OCI-LY7 (cell line): ENCODE measurements around the gene EBNA1BP2. TPM values are rescaled to one million over a fixed set of nuclear protein-coding genes. Genes with fewer than 3 reads are reported as not detected.

Source experiments
- BruUV-seq: library from RNA; stranded (reverse); fragments of 400-500 nt; replicated peaks from 2 replicates; lab custom pipeline; 2021; lab: Mats Ljungman, UMichigan
- CTCF ChIA-PET: fragments of 300-600 bp; sonication (Branson Sonifier 250); formaldehyde crosslinking; loops from one replicate; lab custom pipeline; 2022; ENCODE audit warnings: antibody characterized with exemption; ENCODE audit not compliant: unreplicated experiment; lab: Charles Lee
- POLR2A ChIA-PET: fragments of 300-600 bp; sonication (Branson Sonifier 250); formaldehyde crosslinking; loops from one replicate; lab custom pipeline; 2022; ENCODE audit warnings: antibody characterized with exemption; lab: Charles Lee
- DNase-seq: peaks from one replicate; pipeline ENCODE4 v3.0.0-alpha.2; 2015; ENCODE audit warnings: low spot score
- H2AFZ ChIP-seq: fragments of 200-600 bp; sonication (generic), shearing (Covaris generic); 2 replicates; pipeline ENCODE4 v1.6.1; 2014; ENCODE audit warnings: mild to moderate bottlenecking, antibody characterized with exemption, low read length, moderate library complexity
- H3K27ac ChIP-seq: fragments of 200-600 bp; sonication (generic); 2 replicates; pipeline ENCODE4 v1.5.1; 2014; ENCODE audit warnings: mixed run types, low read depth, mild to moderate bottlenecking, moderate library complexity, low read length, inconsistent platforms; ENCODE audit not compliant: poor library complexity, severe bottlenecking
- H3K36me3 ChIP-seq: fragments of 200-600 bp; sonication (generic); 2 replicates; pipeline ENCODE4 v1.6.1; 2014; ENCODE audit warnings: mild to moderate bottlenecking, antibody characterized with exemption, low read length, moderate library complexity, mixed read lengths; ENCODE audit not compliant: insufficient read depth
- H3K4me1 ChIP-seq: fragments of 200-600 bp; sonication (generic); 2 replicates; pipeline ENCODE4 v1.5.1; 2014; ENCODE audit warnings: mild to moderate bottlenecking, low read length; ENCODE audit not compliant: insufficient read depth, poor library complexity, severe bottlenecking
- H3K4me2 ChIP-seq: fragments of 200-600 bp; sonication (generic); 2 replicates; pipeline ENCODE4 v1.6.1; 2014; ENCODE audit warnings: mild to moderate bottlenecking, low read length
- H3K4me3 ChIP-seq: fragments of 200-600 bp; sonication (generic); 2 replicates; pipeline ENCODE4 v1.5.1; 2014; ENCODE audit warnings: mild to moderate bottlenecking, low read depth, low read length; ENCODE audit not compliant: poor library complexity, severe bottlenecking
- H3K79me2 ChIP-seq: fragments of 200-600 bp; sonication (generic); 2 replicates; pipeline ENCODE4 v1.6.1; 2016; ENCODE audit warnings: low read depth, mild to moderate bottlenecking, low read length, moderate library complexity, mixed read lengths; ENCODE audit not compliant: insufficient read depth
- H3K9me2 ChIP-seq: fragments of 200-600 bp; sonication (generic); 2 replicates; pipeline ENCODE4 v1.6.1; 2016; ENCODE audit warnings: mild to moderate bottlenecking, low read length, mixed read lengths; ENCODE audit not compliant: insufficient read depth
- H3K9me3 ChIP-seq: fragments of 200-600 bp; sonication (generic); 2 replicates; pipeline ENCODE4 v1.6.1; 2014; ENCODE audit warnings: mild to moderate bottlenecking, mixed run types, low read length, mixed read lengths
- H4K20me1 ChIP-seq: fragments of 200-600 bp; sonication (generic); 2 replicates; pipeline ENCODE4 v1.6.1; 2014; ENCODE audit warnings: mild to moderate bottlenecking, antibody characterized with exemption, low read length, moderate library complexity, mixed read lengths; ENCODE audit not compliant: insufficient read depth
- CTCF ChIP-seq: fragments of 200-600 bp; sonication (generic); conservative IDR thresholded peaks from 2 replicates; pipeline ENCODE4 v1.5.1; 2014; ENCODE audit warnings: mild to moderate bottlenecking, antibody characterized with exemption, low read length, moderate library complexity, mixed read lengths
- EZH2phosphoT487 ChIP-seq: fragments of 200-600 bp; sonication (generic); IDR thresholded peaks from 2 replicates; pipeline ENCODE4 v1.6.1; 2018; ENCODE audit warnings: low read depth, borderline replicate concordance, mild to moderate bottlenecking, mixed run types, antibody characterized with exemption, low read length, moderate library complexity, mixed read lengths
- intact Hi-C: fragments of 100-400 bp; cut with micrococcal nuclease; formaldehyde crosslinking; loops from one replicate; pipeline ENCODE4 v1.10.0; 2022; ENCODE audit not compliant: unreplicated experiment
- total RNA-seq, 2 experiments: library from RNA; depleted of rRNA in 1 of 2; stranded (reverse); fragments of >200 nt in 1 of 2; shearing (Covaris generic) in 1 of 2; gene quantifications; 2 replicates each; pipeline ENCODE4 v1.2.3, GENCODE V29; 2014 to 2022

Gene EBNA1BP2
- total RNA-seq, 2 experiments from 2014 or later: 63.0 to 65.4 TPM

GRCh38 chr1:43203859-43204258 is 31.8 kb upstream of the EBNA1BP2 start:
- Histone ChIP-seq H3K4me2 (no peak overlapping the region), H3K9me2 (no peaks in the 10 kb centered on the region), H3K9me3 (no peaks in the 10 kb centered on the region), H4K20me1 (no peaks in the 10 kb centered on the region), H3K36me3 (no peaks in the 10 kb centered on the region), H3K79me2 (no peaks in the 10 kb centered on the region), H3K4me1 (no peaks in the 10 kb centered on the region), H3K4me3 (no peak overlapping the region), H2AFZ (no peak overlapping the region), H3K27ac (no peak overlapping the region)
- intact Hi-C loops: no loop called here
- no peak for TF ChIP-seq EZH2phosphoT487
- TF ChIP-seq CTCF: no peak
- ChIA-PET POLR2A (interaction anchor here (0.5 to 0.7 kb wide), 4 partner anchors 23 to 861 kb away, joined by 3 to 4 read pairs (median 4); no protein-coding TSS in a partner anchor), CTCF (no interaction called here)
- no TSS peak for BruUV-seq
- DNase-seq: no peak

- H3K4me2 ChIP-seq: no peak overlapping the region
- DNase-seq: no peak
- no peak overlapping the region for H3K4me3 ChIP-seq
- H3K36me3 ChIP-seq: no peaks in the 10 kb centered on the region
- CTCF ChIA-PET: no interaction called here
- H3K9me3 ChIP-seq: no peaks in the 10 kb centered on the region
- H3K79me2 ChIP-seq: no peaks in the 10 kb centered on the region
- H4K20me1 ChIP-seq: no peaks in the 10 kb centered on the region
- BruUV-seq: no TSS peak
- H2AFZ ChIP-seq: no peak overlapping the region
- no peak for TF ChIP-seq EZH2phosphoT487
- no peak for TF ChIP-seq CTCF
- intact Hi-C loops: no loop called here
- no peaks in the 10 kb centered on the region for H3K9me2 ChIP-seq
- H3K27ac ChIP-seq: no peak overlapping the region
- POLR2A ChIA-PET: no interaction called here
- no peaks in the 10 kb centered on the region for H3K4me1 ChIP-seq
Observed at GRCh38 chr1:43199093-43199726, 27.1 kb upstream of the EBNA1BP2 start.

DNA sequence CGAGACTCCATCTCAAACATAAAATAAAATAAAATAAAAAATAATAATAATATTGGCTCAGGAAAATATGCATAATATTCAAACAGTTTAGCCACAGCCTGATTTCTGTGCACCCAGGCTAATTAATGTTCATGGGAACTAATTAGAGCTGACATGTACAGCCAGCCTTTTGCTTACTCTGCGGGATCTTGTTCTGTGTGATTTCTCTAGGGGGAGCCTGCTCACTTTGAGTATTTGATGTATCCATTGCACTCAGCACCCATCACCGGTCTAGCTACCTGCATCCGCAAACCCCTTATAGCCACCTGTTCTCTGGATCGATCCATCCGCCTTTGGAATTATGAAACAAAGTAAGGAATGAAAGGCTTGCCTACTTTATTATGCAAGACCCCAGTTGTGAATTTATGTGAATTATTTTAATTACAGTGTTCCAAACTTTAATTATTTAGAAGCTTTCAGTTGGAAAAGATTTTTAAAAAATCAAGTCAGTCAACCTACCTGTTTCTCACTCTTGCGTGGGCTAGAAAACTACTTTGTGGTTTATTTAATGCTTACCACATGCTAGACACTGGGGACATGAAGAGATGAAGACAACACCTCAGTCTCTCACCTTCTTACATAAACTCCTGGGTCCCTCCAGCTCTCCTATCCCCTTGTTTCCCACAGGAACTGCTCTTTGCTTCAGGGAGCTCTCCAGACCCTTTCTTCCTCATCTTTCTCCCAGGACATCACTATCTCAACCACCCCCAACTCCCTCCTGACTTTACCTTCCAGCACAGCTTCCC is 25.4 kb upstream of the EBNA1BP2 start:
- Histone ChIP-seq H3K4me3 (no peak overlapping the region), H3K36me3 (no peaks in the 10 kb centered on the region), H4K20me1 (no peaks in the 10 kb centered on the region), H2AFZ (no peak overlapping the region), H3K9me3 (no peaks in the 10 kb centered on the region), H3K27ac (no peak overlapping the region), H3K9me2 (no peaks in the 10 kb centered on the region), H3K79me2 (no peaks in the 10 kb centered on the region), H3K4me2 (no peak overlapping the region), H3K4me1 (no peaks in the 10 kb centered on the region)
- CTCF ChIA-PET: no interaction called here
- TF ChIP-seq CTCF (peak; percentile 39), EZH2phosphoT487 (no peak)
- no TSS peak for BruUV-seq
- DNase-seq: no peak
- POLR2A ChIA-PET: no interaction called here
- intact Hi-C loops: no loop called here
